Activated CD8-positive, alpha-beta T cell treated with anti-CD3 and anti-CD28 coated beads for 36 hours (primary cell): ENCODE results near the gene SPAG8. TPM values are rescaled to one million over a fixed set of nuclear protein-coding genes. Genes with fewer than 3 reads are reported as not detected.

ENCODE experiments used
- ATAC-seq: fragments of 200-7000 bp; cut with Tn5 transposase; one replicate; pipeline ENCODE4 v1.10.0; 2021; ENCODE audit warnings: mild to moderate bottlenecking, moderate library complexity
- CTCF ChIA-PET: fragments of 350-600 bp; sonication (Branson Sonifier 250); formaldehyde crosslinking; loops from one replicate; lab custom pipeline; 2021; ENCODE audit warnings: antibody characterized with exemption; lab: Charles Lee
- POLR2A ChIA-PET: fragments of 350-600 bp; sonication (Branson Sonifier 250); formaldehyde crosslinking; loops from one replicate; lab custom pipeline; 2021; ENCODE audit warnings: antibody characterized with exemption; lab: Charles Lee
- DNase-seq: peaks from one replicate; pipeline ENCODE4 v3.0.0-alpha.2; 2020
- H3K27ac Mint-ChIP-seq: one replicate; pipeline ENCODE4 v1.8.0; 2021; ENCODE audit warnings: mild to moderate bottlenecking, mixed read lengths
- H3K27me3 Mint-ChIP-seq: one replicate; pipeline ENCODE4 v1.8.0; 2021; ENCODE audit warnings: mixed read lengths
- H3K36me3 Mint-ChIP-seq: one replicate; pipeline ENCODE4 v1.8.0; 2021; ENCODE audit warnings: low read depth, mixed read lengths
- H3K4me1 Mint-ChIP-seq: one replicate; pipeline ENCODE4 v1.8.0; 2021; ENCODE audit warnings: low read depth, mixed read lengths
- H3K4me3 Mint-ChIP-seq: one replicate; pipeline ENCODE4 v1.8.0; 2021; ENCODE audit warnings: mild to moderate bottlenecking, moderate library complexity, mixed read lengths
- H3K9me3 Mint-ChIP-seq: one replicate; pipeline ENCODE4 v1.8.0; 2021; ENCODE audit warnings: mixed read lengths
- CTCF ChIP-seq: fragments of 200-600 bp; IDR thresholded peaks from one replicate; pipeline ENCODE4 v1.8.0; 2022; ENCODE audit warnings: antibody characterized with exemption, mild to moderate bottlenecking
- intact Hi-C: fragments of 100-400 bp; cut with micrococcal nuclease; formaldehyde crosslinking; loops from one replicate; pipeline ENCODE4 v1.10.0; 2022
- total RNA-seq, 2 experiments: library from RNA; stranded (reverse); gene quantifications; one replicate each; pipeline ENCODE4 v1.2.3, GENCODE V29; 2021

SPAG8 gene
- total RNA-seq, 2 experiments from 2014 or later: 0.63 to 1.1 TPM

GRCh38 chr9:35792826-35793225, 19.2 kb downstream of the SPAG8 start:
- Mint-ChIP-seq H3K27me3 (no peaks in the 10 kb centered on the region), H3K4me3 (no peak overlapping the region), H3K36me3 (peaks cover 3% of the 10 kb centered on the region), H3K4me1 (peaks cover 10% of the 10 kb centered on the region), H3K9me3 (no peaks in the 10 kb centered on the region), H3K27ac (no peak overlapping the region)
- no peak for TF ChIP-seq CTCF
- ATAC-seq (no peak), DNase-seq (no peak)
- ChIA-PET CTCF (interaction anchor here (0.7 to 1.5 kb wide), 4 partner anchors 10 to 86 kb away, joined by 3 to 5 read pairs (median 4); no protein-coding TSS in a partner anchor), POLR2A (no interaction called here)
- intact Hi-C loops: no loop called here

- Mint-ChIP-seq H3K27me3 (no peaks in the 10 kb centered on the region), H3K36me3 (peaks cover 8% of the 10 kb centered on the region), H3K4me3 (no peak overlapping the region), H3K27ac (no peak overlapping the region), H3K9me3 (no peaks in the 10 kb centered on the region), H3K4me1 (peaks cover 11% of the 10 kb centered on the region)
- ATAC-seq (no peak), DNase-seq (no peak)
- TF ChIP-seq CTCF: no peak
- intact Hi-C loops: no loop called here
- POLR2A ChIA-PET: no interaction called here
- CTCF ChIA-PET: interaction anchor here (0.7 to 4.8 kb wide), 6 partner anchors 9 to 90 kb away, joined by 3 to 34 read pairs (median 4); no protein-coding TSS in a partner anchor
Measured at GRCh38 chr9:35792024-35792813, 19.8 kb downstream of the SPAG8 start.

GRCh38 chr9:35791297-35791921, 20.7 kb downstream of the SPAG8 start, which contains the start of gene NPR2:
Gene NPR2, plus strand, starts transcription at chr9:35791591. Its CDS starts 818 bp downstream, at chr9:35792409.
- no peak for TF ChIP-seq CTCF
- CTCF ChIA-PET: interaction anchor here (1.4 to 4.8 kb wide), 3 partner anchors 34 to 91 kb away, joined by 4 to 34 read pairs (median 7); no protein-coding TSS in a partner anchor
- H3K4me1 Mint-ChIP-seq: peaks cover 8% of the 10 kb centered on the region
- H3K9me3 Mint-ChIP-seq: no peaks in the 10 kb centered on the region
- H3K36me3 Mint-ChIP-seq: peaks cover 10% of the 10 kb centered on the region
- intact Hi-C loops: loop anchor here (2.0 kb wide), 2 partner anchors 35 to 91 kb away; no protein-coding TSS in a partner anchor
- H3K27me3 Mint-ChIP-seq: no peaks in the 10 kb centered on the region
- ATAC-seq (no peak), DNase-seq (no peak)
- no peak within 1 kb of the TSS for H3K4me3 Mint-ChIP-seq
- POLR2A ChIA-PET: no interaction called here
- H3K27ac Mint-ChIP-seq: no peak within 1 kb of the TSS

GRCh38 chr9:35790385-35791296, 21.4 kb downstream of the SPAG8 start:
- ChIA-PET POLR2A (no interaction called here), CTCF (interaction anchor here (0.6 to 6.4 kb wide), 48 partner anchors 9 to 281 kb away, joined by 3 to 66 read pairs (median 5); partner anchors contain the start of genes ARHGEF39, FAM221B, GBA2 and HINT2)
- peak; percentile 80 for TF ChIP-seq CTCF
- Mint-ChIP-seq H3K27ac (no peak overlapping the region), H3K27me3 (no peaks in the 10 kb centered on the region), H3K36me3 (peaks cover 17% of the 10 kb centered on the region), H3K4me3 (no peak overlapping the region), H3K4me1 (peaks cover 8% of the 10 kb centered on the region), H3K9me3 (no peaks in the 10 kb centered on the region)
- intact Hi-C loops: loop anchor here (2.0 kb wide), 2 partner anchors 36 to 92 kb away; no protein-coding TSS in a partner anchor
- DNase-seq (peak; percentile 65), ATAC-seq (peak; percentile 94)
